Loucy (cell line): ENCODE measurements around the gene NID2.
A peak's percentile ranks its signal among the peaks of the same experiment; 100 is the strongest.

Experiments
- H2AFZ ChIP-seq: fragments of 200-600 bp; sonication (generic); 2 replicates; pipeline ENCODE4 v1.6.0; 2016; ENCODE audit warnings: antibody characterized with exemption, mild to moderate bottlenecking, low read length, moderate library complexity
- H3F3A ChIP-seq: fragments of 200-600 bp; 2 replicates; pipeline ENCODE4 v1.6.0; 2016; ENCODE audit warnings: antibody characterized with exemption, low read depth, mild to moderate bottlenecking
- H3K27me3 ChIP-seq: fragments of 200-600 bp; sonication (generic); 2 replicates; pipeline ENCODE4 v1.6.1; 2014; ENCODE audit warnings: low read length, mild to moderate bottlenecking; ENCODE audit not compliant: insufficient read depth, poor library complexity, severe bottlenecking
- H3K36me3 ChIP-seq: fragments of 200-600 bp; sonication (generic); 2 replicates; pipeline ENCODE4 v1.6.1; 2016; ENCODE audit warnings: low read length; ENCODE audit not compliant: insufficient read depth
- H3K4me1 ChIP-seq: fragments of 200-600 bp; sonication (generic); 2 replicates; pipeline ENCODE4 v1.5.1; 2014; ENCODE audit warnings: low read length, mild to moderate bottlenecking; ENCODE audit not compliant: insufficient read depth, poor library complexity, severe bottlenecking
- H3K4me2 ChIP-seq: fragments of 200-600 bp; sonication (generic); 2 replicates; pipeline ENCODE4 v1.6.0; 2014; ENCODE audit warnings: antibody characterized with exemption, low read length, low read depth, mild to moderate bottlenecking; ENCODE audit not compliant: poor library complexity, severe bottlenecking
- H3K4me3 ChIP-seq: fragments of 200-600 bp; sonication (generic); 2 replicates; pipeline ENCODE4 v1.5.1; 2014; ENCODE audit warnings: low read length, mild to moderate bottlenecking, mixed read lengths; ENCODE audit not compliant: poor library complexity, severe bottlenecking
- H3K79me2 ChIP-seq: fragments of 200-600 bp; sonication (generic); 2 replicates; pipeline ENCODE4 v1.6.1; 2014; ENCODE audit warnings: low read length; ENCODE audit not compliant: insufficient read depth
- H3K9ac ChIP-seq: fragments of 200-600 bp; sonication (generic); 2 replicates; pipeline ENCODE4 v1.6.0; 2014; ENCODE audit warnings: mild to moderate bottlenecking, low read depth, low read length, moderate library complexity; ENCODE audit not compliant: poor library complexity, severe bottlenecking
- H3K9me2 ChIP-seq: fragments of 200-600 bp; sonication (generic); replicated peaks from 2 replicates; pipeline ENCODE4 v1.6.1; 2016; ENCODE audit warnings: low read depth, low read length, mixed read lengths
- H3K9me3 ChIP-seq: fragments of 200-600 bp; sonication (generic); 2 replicates; pipeline ENCODE4 v1.6.1; 2014; ENCODE audit warnings: mild to moderate bottlenecking, antibody characterized with exemption, low read length, low read depth; ENCODE audit not compliant: insufficient read depth
- H4K20me1 ChIP-seq: fragments of 200-600 bp; sonication (generic); 2 replicates; pipeline ENCODE4 v1.6.0; 2014; ENCODE audit warnings: antibody characterized with exemption, low read length, mild to moderate bottlenecking; ENCODE audit not compliant: insufficient read depth, poor library complexity, severe bottlenecking
- CTCF ChIP-seq: fragments of 200-600 bp; sonication (generic); conservative IDR thresholded peaks from 2 replicates; pipeline ENCODE4 v1.5.1; 2014; ENCODE audit warnings: mild to moderate bottlenecking, antibody characterized with exemption, low read length
- EZH2phosphoT487 ChIP-seq: fragments of 200-600 bp; IDR thresholded peaks from 2 replicates; pipeline ENCODE4 v1.6.1; 2018; ENCODE audit warnings: antibody characterized with exemption, mild to moderate bottlenecking, moderate library complexity, borderline replicate concordance

Gene NID2

DNA sequence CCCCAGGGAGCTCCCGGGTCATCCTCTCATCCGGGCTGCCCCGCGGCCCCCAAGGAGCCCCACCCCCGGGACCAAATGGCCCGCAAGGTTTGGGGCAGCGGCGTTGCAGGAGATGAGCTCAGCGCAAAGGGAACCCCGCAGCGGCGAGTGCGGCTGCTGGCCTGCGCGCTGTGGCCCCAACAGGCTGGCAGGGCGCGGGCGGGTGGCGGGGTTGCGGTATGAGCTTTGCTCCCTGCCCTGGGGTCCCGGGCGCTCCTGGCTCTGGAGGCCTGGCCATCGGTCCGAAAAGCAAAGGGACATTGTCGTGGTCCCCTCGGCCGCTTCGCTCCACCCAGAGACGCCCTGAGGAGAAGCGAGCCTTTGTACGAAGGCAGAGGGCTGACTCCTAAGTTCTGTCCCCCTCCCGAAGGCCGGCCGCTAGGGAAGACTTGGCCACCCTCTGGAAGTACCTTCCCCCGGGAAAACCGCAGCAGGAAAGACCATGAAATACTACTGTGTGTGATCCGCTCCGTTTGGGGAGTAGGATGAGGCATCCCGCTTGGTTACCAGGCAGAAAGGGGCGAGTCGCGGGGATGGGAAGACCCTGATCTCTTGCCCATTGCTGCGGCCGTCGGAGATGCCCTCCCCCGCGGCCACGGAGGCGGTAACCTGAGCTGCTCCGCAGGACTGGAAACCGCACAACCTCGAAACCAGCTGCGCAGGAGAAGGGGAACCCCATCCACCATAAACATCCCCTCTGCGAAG lies 620 bp upstream of the NID2 start:
- Histone ChIP-seq H3K4me2 (peak overlapping the region; percentile 70), H2AFZ (peak overlapping the region; percentile 30; the same call in 1 of the 2 replicates)

DNA sequence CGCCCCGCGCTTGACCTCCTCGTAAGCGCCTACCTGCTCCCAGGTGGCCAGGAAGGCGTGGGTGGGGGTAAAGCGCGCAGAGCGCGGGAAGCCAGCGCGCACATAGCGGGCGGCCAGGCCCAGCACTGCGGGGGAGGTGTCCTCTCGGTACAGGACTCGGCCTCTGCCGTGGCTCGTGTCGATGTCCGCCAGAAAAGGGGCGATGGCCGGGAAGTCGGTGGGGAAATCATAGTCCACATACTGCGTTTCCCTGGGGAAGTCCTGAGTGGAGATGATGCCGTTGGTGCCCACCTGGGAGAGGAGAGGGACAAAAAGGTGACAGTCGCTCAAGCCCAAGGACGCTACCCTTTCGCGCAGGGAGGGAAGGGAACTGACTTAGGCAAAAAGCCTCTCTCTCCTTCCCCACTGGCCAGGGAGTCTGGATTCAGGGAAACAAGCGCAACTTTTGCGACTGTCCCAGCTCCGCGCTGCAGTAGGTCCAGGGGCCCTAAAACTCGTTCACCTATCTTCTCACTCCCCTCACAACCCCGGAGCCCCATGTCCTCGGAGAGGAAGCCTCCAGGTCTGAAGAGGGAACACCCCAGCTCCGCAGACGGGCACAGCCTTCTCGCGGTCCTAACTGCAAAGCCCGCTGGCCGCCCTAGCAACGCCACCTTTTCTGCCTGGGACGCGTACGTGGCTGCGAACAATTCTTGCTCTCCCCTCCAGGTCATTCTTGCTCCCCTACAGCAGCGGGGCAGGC lies 815 bp downstream of the NID2 start:
- Histone ChIP-seq H3K9ac (no peak overlapping the region), H3K4me3 (no peak overlapping the region), H3K79me2 (no peaks in the 10 kb centered on the region), H3K9me2 (no peaks in the 10 kb centered on the region), H3K36me3 (no peaks in the 10 kb centered on the region), H4K20me1 (no peaks in the 10 kb centered on the region), H3K4me1 (peaks cover 9% of the 10 kb centered on the region), H3K9me3 (no peaks in the 10 kb centered on the region), H3F3A (no peaks in the 10 kb centered on the region), H2AFZ (0 out of 2 replicates have a peak overlapping the region, but pooled peaks have one; percentile 71), H3K27me3 (no peaks in the 10 kb centered on the region), H3K4me2 (peak overlapping the region; percentile 70)
- no peak for TF ChIP-seq EZH2phosphoT487
- no peak for TF ChIP-seq CTCF

More for the DNA sequence above, 620 bp upstream of the NID2 start:
- Histone ChIP-seq H4K20me1 (no peaks in the 10 kb centered on the region), H3K27me3 (no peaks in the 10 kb centered on the region), H3K79me2 (no peaks in the 10 kb centered on the region), H3K9me2 (no peaks in the 10 kb centered on the region), H3K4me3 (peak overlapping the region; percentile 68), H3K4me1 (peaks cover 13% of the 10 kb centered on the region), H3F3A (no peaks in the 10 kb centered on the region), H3K9me3 (peaks cover 5% of the 10 kb centered on the region; the same call in 1 of the 2 replicates), H3K36me3 (no peaks in the 10 kb centered on the region), H3K9ac (peak overlapping the region; percentile 24)
- TF ChIP-seq CTCF, result no peak
- no peak for TF ChIP-seq EZH2phosphoT487

GRCh38 chr14:52064174-52064573 lies 4.7 kb downstream of the NID2 start:
- Histone ChIP-seq H3K27me3 (no peaks in the 10 kb centered on the region), H3K9me2 (no peaks in the 10 kb centered on the region), H3F3A (no peaks in the 10 kb centered on the region), H4K20me1 (no peaks in the 10 kb centered on the region), H3K9ac (no peak overlapping the region), H3K79me2 (no peaks in the 10 kb centered on the region), H2AFZ (no peak overlapping the region), H3K4me2 (no peak overlapping the region), H3K4me3 (no peak overlapping the region), H3K36me3 (no peaks in the 10 kb centered on the region), H3K4me1 (peaks cover 7% of the 10 kb centered on the region), H3K9me3 (no peaks in the 10 kb centered on the region)
- TF ChIP-seq CTCF, result no peak
- no peak for TF ChIP-seq EZH2phosphoT487
